ENCODE measurements around the gene BCOR. TPM values are rescaled to one million over a fixed set of nuclear protein-coding genes. Genes with fewer than 3 reads are reported as not detected.

Gene BCOR
- total RNA-seq, 1 experiment from 2014 or later: 35.1 TPM

DNA sequence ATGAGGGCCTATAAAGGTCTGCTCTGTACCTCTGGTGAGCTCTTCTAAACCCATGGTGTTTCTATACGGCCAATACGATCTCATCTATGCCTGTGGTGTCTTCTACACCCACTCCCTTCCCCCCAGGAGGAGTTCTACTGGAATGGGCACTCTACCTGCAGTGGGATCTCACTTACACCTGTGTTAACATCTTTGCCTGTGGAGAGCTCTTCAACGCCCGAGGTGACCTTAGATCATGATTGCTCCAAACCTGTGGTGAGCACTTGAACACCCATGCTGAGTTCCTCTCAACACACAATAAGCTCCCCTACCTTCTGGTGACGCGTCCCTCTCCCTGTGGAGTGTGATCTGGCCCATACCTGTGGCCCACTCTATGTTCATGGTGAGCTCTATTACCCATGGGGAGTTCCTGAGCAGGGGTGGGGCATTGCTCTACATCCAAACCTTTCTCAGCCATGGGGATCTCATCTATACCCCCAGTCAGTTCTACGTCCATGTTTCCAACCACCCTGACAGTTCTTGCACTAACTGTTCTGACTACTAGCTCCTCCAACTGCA, 48.6 kb downstream of the BCOR start (continued):
- TF ChIP-seq, protein P1, sequence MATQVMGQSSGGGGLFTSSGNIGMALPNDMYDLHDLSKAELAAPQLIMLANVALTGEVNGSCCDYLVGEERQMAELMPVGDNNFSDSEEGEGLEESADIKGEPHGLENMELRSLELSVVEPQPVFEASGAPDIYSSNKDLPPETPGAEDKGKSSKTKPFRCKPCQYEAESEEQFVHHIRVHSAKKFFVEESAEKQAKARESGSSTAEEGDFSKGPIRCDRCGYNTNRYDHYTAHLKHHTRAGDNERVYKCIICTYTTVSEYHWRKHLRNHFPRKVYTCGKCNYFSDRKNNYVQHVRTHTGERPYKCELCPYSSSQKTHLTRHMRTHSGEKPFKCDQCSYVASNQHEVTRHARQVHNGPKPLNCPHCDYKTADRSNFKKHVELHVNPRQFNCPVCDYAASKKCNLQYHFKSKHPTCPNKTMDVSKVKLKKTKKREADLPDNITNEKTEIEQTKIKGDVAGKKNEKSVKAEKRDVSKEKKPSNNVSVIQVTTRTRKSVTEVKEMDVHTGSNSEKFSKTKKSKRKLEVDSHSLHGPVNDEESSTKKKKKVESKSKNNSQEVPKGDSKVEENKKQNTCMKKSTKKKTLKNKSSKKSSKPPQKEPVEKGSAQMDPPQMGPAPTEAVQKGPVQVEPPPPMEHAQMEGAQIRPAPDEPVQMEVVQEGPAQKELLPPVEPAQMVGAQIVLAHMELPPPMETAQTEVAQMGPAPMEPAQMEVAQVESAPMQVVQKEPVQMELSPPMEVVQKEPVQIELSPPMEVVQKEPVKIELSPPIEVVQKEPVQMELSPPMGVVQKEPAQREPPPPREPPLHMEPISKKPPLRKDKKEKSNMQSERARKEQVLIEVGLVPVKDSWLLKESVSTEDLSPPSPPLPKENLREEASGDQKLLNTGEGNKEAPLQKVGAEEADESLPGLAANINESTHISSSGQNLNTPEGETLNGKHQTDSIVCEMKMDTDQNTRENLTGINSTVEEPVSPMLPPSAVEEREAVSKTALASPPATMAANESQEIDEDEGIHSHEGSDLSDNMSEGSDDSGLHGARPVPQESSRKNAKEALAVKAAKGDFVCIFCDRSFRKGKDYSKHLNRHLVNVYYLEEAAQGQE (IDR thresholded peaks at IDR 0.05; ENCODE audit: low read depth): no peak
- TF ChIP-seq ELF1 (IDR thresholded peaks at IDR 0.05; ENCODE audit: borderline replicate concordance, low read depth): no peak

GRCh38 chrX:40047485-40047884, 50.3 kb downstream of the BCOR start:
- Histone ChIP-seq H3K79me2 (ENCODE audit: insufficient read depth, low read length) (no peaks in the 10 kb centered on the region), H3K4me1 (ENCODE audit: control insufficient read depth in 1 of 2, insufficient read depth in 2 of 2, low read length in 2 of 2) (peaks cover 0 to 5% of the 10 kb centered on the region in 2 experiments; a peak in 1 of 4 replicates), H4K20me1 (ENCODE audit: insufficient read depth) (no peaks in the 10 kb centered on the region), H3K4me2 (ENCODE audit: low read length) (no peak overlapping the region), H3K36me3 (ENCODE audit: control insufficient read depth in 1 of 2, insufficient read depth in 2 of 2, low read length in 2 of 2) (peaks cover 17 to 29% of the 10 kb centered on the region in 2 experiments), H3K9me3 (ENCODE audit: control insufficient read depth in 1 of 2, insufficient read depth in 1 of 2, low read depth in 1 of 2, low read length in 2 of 2) (peaks cover 0 to 4% of the 10 kb centered on the region in 2 experiments; a peak in 1 of 4 replicates), H3K27me3 (ENCODE audit: insufficient read depth, low read length) (no peaks in the 10 kb centered on the region), H3K9ac (ENCODE audit: low read length) (no peak overlapping the region), H3K9me2 (ENCODE audit: insufficient read depth) (no peaks in the 10 kb centered on the region), H2AFZ (ENCODE audit: low read depth, low read length, poor library complexity, severe bottlenecking) (no peak overlapping the region), H3K27ac (ENCODE audit: low read depth, low read length) (no peak overlapping the region), H3K4me3 (replicated peaks in 1 of 2; ENCODE audit: low read depth in 1 of 2, low read length in 2 of 2) (no peak overlapping the region)
- BruUV-seq (replicated peaks): no TSS peak
- RAD21 ChIA-PET (ENCODE audit: low non-redundant PET in 1 of 2, low total read pairs in 2 of 2, uncharacterized antibody in 2 of 2, unreplicated experiment in 2 of 2): no interaction called here
- CTCF ChIA-PET: no interaction called here
- ATAC-seq (no peak), DNase-seq (ENCODE audit: low read depth, low spot score) (no peak)
- POLR2A ChIA-PET: no interaction called here
- TF ChIP-seq JUND (IDR thresholded peaks at IDR 0.05) (no peak), TCF7L2 (IDR thresholded peaks at IDR 0.05; ENCODE audit: borderline replicate concordance, extremely low read depth, insufficient read depth, insufficient read length) (no peak), POLR2A (IDR thresholded peaks at IDR 0.05; ENCODE audit: borderline replicate concordance, extremely low read depth, insufficient read depth, insufficient read length) (no peak), ZFX (IDR thresholded peaks at IDR 0.05) (no peak), EZH2phosphoT487 (IDR thresholded peaks at IDR 0.05; ENCODE audit: borderline replicate concordance) (no peak), CBX3 (IDR thresholded peaks at IDR 0.05; ENCODE audit: low read depth) (no peak)
- TF ChIP-seq, protein P1 (IDR thresholded peaks at IDR 0.05; ENCODE audit: low read depth): no peak
- TF ChIP-seq, protein P2, sequence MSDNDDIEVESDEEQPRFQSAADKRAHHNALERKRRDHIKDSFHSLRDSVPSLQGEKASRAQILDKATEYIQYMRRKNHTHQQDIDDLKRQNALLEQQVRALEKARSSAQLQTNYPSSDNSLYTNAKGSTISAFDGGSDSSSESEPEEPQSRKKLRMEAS (IDR thresholded peaks at IDR 0.05): no peak
- intact Hi-C loops (cut with micrococcal nuclease): no loop called here
